Fibroblast of villous mesenchyme (primary cell): ENCODE results near the gene SLC16A12. TPM values are rescaled to one million over a fixed set of nuclear protein-coding genes. Genes with fewer than 3 reads are reported as not detected.

ENCODE experiments used
- DNase-seq: peaks from one replicate; pipeline ENCODE4 v3.0.0-alpha.2; 2010; ENCODE audit warnings: low read depth
- H3K4me3 ChIP-seq: 2 replicates; pipeline ENCODE4 v1.5.1; 2011; ENCODE audit warnings: low read depth, mild to moderate bottlenecking, low read length
- CTCF ChIP-seq: IDR thresholded peaks from 2 replicates; pipeline ENCODE4 v1.5.1; 2012; ENCODE audit warnings: low read depth, mild to moderate bottlenecking, low read length; ENCODE audit not compliant: insufficient read depth
- total RNA-seq: library from RNA; depleted of rRNA; stranded (reverse); fragments of >200 nt; gene quantifications from 2 replicates; pipeline ENCODE4 v1.2.3, GENCODE V29; 2012

The SLC16A12 gene
- total RNA-seq, 1 donor: under 0.01 TPM

GRCh38 chr10:89431977-89432376 lies 103.4 kb downstream of the SLC16A12 start:
- no peak overlapping the region for H3K4me3 ChIP-seq
- DNase-seq: peak; percentile 35
- no peak for TF ChIP-seq CTCF

- TF ChIP-seq CTCF: no peak
- DNase-seq: no peak
Observed at GRCh38 chr10:89428877-89429276, 106.5 kb downstream of the SLC16A12 start.

GRCh38 chr10:89427629-89428028 lies 107.8 kb downstream of the SLC16A12 start:
- peak; percentile 37 for DNase-seq
- H3K4me3 ChIP-seq: no peak overlapping the region
- TF ChIP-seq CTCF: no peak

More at GRCh38 chr10:89428877-89429276, 106.5 kb downstream of the SLC16A12 start:
- no peak overlapping the region for H3K4me3 ChIP-seq

- no peak overlapping the region for H3K4me3 ChIP-seq
- TF ChIP-seq CTCF: peak; percentile 81
- DNase-seq: peak; percentile 76
Observed at GRCh38 chr10:89426230-89426868, 109.0 kb downstream of the SLC16A12 start.

GRCh38 chr10:89425000-89425399 lies 110.4 kb downstream of the SLC16A12 start:
- no peak for TF ChIP-seq CTCF
- DNase-seq: no peak
- H3K4me3 ChIP-seq: no peak overlapping the region

- no peak for DNase-seq
- no peak for TF ChIP-seq CTCF
- H3K4me3 ChIP-seq: no peak overlapping the region
Observed at GRCh38 chr10:89421018-89421476, 114.3 kb downstream of the SLC16A12 start.

- TF ChIP-seq CTCF: peak; percentile 65
- peak; percentile 50 for DNase-seq
- peak overlapping the region; percentile 31 for H3K4me3 ChIP-seq
Observed at GRCh38 chr10:89419548-89419947, 115.8 kb downstream of the SLC16A12 start.
